Iris pigment epithelial cell (primary cell): Measurements from ENCODE around the gene PHGDH.

Source experiments
- DNase-seq: peaks from one replicate; pipeline ENCODE4 v3.0.0-alpha.2; 2011; ENCODE audit warnings: low read depth

The PHGDH gene

DNA sequence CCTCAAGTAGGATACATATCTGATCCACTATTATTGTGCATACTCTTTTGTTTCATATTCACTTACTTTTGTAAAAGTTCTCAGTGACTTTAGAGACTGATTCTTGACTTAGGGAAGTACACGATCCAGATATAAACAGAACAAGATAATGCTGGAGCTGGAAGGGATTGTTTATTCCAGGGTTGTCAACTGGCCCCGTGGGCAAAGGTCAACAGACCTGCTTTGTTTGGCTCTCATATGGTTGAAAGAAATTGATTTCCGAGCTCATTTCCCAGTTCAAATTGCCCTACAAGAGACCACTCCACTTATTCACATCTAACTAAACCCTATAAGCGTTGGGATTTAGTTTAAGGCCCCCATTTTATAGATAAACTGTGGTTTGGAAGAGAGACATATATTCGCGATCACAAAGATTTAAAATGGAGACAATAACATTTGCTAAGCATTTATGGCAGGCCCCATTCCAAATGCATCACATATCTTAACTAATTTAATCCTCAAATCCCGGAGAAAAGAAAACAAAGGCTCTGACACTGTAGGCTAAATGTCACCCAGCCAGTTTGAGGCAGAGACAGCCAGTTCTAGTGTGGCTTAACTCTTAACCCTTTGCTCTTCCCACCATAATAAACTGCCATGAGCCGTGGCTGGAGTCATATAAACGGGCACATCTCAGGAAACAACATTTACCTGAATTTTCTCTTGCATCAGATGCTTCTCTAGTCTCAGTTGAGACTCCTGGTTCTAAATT lies 78.9 kb downstream of the PHGDH start:
- no peak for DNase-seq

DNA sequence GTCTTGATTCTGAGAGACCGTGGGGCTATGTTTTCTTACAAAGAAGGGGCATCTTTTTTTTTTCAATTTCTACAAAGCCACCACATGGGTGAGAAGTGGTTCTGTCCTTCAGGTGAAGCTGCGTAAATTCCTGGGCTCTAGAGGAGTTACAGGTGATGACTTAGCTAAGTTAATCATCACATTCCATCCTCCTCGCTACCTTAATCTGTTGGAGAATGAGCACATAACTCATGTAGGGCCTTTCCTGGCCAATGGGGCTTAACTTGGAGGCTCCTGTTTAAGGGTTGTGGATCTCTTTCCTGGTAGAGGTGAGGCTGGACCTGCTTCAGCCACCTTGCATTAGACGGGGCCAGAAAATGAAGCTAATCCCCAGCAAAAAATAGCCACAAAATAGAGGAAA lies 79.6 kb downstream of the PHGDH start:
- DNase-seq: no peak
